NCI-H187 treated with DMSO at 0.1 percent for 48 hours (cell line): ENCODE results near the gene CANT1.
"Not testable (repeated sequence)": the region's sequence is repeated elsewhere in the genome, so short reads cannot be mapped to it uniquely, and the experiment has no call there.

Experiments
- DNase-seq: peaks from one replicate; lab custom pipeline; 2025; lab: John Stamatoyannopoulos, UW

CANT1 gene

DNA sequence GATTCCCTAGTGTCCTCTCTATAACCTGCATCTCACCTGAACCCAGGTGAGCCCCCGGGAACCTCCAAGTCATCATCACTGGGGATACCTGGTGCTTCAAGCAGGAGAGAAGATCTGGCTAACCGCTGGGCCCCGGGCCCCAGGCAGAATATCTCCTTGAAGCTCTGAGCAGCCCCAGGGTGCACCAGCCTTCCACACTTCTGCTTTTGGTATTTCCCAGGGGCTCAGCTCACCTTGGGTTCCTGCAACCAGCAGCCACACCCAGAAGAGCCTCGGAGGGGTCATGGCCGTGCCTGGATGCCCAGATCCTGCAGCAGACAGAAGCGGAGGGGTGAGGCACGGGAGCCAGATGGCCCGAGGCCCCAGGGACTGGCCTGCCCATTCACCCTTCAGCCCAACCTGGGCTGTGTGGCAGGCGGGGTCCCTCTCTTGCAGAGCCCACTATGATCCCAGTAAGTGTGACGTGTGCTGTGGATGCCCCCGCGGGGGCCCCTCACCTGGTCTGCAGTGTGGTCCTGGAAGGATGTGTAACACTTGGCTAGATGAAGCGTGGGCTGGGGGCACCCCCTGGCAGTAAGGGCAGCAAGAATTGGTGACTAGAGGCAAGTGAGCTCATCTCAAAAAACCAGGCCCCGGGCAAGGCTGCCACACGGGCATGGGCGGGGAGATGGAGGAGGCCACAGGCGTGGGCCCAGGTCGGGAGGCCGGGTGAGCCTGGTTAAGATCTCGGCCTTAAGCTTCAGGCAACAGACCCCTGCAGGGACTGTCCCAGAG, 32.5 kb downstream of the CANT1 start:
- DNase-seq = no peak

DNA sequence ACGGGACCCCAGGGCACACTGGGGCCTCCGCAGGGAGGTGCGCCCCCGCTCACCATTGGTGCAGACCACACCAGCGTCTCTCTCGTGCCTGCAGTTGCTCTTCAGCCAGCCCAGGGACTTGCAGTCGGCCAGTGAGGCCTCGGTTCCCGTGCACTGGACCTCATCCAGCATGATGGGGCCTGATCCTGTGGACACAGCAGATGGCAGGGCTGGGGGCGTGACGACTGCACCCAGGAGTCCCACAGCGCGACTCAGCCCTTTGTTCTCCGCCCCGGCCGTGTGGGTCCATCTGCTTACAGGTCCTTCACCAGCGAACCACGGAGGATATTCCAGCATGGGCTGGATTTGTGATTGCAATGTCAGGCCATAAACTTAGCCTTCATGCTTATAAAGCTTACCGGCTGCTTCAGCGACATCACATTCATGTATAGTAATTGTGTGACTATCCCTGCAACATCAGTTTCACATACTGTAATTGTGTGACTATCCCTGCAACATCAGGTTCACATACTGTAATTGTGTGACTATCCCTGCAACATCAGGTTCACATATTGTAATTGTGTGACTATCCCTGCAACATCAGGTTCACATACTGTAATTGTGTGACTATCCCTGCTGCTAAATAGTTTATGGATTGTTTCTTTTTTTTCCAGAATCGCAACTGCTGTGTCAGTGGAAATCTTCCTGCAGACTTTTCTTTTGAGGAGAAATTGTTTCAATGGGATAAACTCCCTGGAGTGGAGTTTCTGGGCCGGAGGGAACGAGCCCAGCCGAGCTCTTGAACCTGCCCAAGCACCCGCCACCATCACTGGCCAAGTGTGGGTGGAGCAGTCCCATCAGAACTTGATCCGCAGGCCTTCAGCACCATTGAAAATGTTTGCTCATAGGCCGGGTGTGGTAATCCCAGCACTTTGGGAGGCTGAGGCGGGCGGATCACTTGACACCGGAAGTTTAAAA, 34.7 kb downstream of the CANT1 start:
- DNase-seq = no peak

DNA sequence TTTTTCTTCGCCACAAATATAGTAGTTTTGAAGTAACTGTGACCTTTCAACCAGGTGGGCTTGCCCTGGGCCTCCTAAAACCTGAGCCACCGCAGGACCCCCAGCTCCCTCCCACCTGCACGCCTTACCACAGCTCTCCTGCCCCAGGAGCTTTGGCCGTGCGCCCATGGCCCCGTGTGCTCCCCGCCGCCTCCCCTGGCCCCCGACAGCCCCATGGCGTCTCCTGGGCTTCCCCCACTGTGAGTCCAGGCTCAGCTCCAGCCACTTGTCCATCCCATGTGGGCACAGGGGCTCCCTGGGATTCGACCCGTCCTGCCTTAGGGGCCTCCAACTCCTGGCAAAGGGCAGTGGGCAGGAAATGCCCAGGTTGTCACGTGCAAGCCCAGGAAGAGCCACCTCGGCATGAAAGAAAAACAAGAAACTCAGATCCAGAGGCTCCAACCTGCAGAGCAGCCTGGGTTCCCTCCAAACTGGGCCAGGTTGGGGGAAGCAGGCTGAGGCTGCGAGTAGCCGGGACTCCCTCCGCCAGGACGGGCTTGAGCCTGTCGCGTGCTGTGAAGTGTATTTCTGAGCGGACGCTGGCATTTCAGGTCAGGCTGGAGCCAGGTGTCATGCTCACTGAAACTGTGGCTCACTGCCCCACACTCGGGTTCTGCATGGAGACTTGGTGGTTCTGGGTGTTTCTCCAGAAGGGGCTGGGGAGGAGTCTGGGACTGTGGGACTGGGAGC, 35.6 kb downstream of the CANT1 start:
- no peak for DNase-seq

DNA sequence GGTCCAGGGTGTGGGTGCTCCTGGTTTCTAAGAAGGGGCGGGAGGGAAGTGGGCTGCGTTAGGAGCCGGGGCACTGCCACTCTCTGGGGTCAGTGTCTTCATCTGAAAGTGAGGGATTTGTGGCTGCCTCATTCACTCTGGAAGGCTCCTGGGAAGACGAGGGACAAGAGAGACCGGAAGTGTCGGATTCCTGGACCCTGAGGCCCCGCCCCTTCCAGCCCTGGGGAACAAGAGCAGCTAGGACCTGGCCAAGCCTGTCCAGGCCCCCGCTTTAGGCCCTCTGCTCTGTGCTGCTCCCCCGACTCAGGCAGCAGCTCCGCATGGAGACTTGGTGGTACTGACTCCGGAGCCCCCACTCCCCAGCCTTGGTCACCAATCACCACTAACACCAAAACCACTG, 36.4 kb downstream of the CANT1 start:
- no peak for DNase-seq

DNA sequence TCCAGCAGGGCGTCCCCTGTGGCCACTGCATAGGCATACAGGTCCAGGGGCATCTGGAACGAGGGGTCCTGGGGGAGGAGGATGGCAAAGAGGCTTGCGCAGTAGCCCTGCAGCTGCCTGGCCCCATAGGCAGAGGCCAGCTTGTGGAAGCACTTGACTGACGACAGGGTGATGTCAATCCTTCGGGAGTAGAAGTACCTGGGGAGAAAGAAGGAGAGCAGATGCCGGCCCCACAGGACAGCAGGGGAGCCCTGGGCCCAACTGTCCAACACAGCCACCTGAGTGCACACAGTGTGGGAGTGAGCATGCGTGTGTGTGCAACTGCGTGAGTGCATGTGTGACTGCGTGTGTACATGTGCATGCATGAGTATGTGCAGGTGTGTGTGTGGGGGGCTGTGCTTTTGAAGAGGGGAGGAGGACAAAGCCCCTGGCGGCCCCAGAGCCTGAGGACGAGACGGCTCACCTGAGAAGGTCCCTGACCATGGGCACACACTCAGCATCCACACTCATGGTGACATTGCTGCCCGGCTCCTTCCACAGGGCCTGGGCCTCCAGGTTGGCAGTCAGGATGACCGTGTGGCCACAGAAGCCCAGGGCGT, 37.0 kb downstream of the CANT1 start:
- no peak for DNase-seq

DNA sequence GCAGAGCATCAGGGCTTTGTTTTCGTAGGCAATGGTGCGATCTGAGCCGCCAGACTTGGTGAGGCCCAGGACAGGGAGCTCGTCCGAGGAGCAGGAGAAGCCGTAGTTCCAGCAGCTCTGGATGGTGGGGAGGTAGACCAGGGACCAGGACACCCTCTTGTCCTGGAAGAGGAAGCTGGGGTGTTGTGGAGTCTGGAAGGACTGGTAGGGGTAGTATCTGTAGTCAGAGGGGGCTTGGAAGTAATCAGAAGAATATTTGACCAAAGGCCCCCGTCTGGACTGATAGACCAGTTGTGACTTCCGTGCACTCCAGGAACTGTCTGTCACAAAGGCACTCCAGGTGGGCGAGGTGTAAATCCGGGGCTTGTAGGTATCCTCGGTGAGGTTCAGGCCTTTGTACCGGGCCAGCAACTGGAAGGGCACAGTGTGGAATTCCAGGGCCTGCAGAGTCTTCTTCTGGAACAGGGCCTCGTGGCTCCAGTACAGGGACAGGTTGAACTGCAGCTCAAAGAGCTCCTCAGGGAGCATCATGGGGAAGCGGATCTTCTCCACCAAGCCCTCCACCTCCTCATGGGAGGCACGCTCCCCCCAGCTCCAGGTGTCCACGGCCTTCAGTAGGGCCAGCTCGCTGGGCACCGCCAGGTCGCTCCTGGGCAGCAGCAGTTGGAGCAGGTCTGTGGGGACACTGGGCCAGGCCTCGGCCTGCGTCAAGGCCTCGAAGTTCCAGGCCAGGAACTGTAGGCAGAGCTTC, 37.6 kb downstream of the CANT1 start:
- no peak for DNase-seq

DNA sequence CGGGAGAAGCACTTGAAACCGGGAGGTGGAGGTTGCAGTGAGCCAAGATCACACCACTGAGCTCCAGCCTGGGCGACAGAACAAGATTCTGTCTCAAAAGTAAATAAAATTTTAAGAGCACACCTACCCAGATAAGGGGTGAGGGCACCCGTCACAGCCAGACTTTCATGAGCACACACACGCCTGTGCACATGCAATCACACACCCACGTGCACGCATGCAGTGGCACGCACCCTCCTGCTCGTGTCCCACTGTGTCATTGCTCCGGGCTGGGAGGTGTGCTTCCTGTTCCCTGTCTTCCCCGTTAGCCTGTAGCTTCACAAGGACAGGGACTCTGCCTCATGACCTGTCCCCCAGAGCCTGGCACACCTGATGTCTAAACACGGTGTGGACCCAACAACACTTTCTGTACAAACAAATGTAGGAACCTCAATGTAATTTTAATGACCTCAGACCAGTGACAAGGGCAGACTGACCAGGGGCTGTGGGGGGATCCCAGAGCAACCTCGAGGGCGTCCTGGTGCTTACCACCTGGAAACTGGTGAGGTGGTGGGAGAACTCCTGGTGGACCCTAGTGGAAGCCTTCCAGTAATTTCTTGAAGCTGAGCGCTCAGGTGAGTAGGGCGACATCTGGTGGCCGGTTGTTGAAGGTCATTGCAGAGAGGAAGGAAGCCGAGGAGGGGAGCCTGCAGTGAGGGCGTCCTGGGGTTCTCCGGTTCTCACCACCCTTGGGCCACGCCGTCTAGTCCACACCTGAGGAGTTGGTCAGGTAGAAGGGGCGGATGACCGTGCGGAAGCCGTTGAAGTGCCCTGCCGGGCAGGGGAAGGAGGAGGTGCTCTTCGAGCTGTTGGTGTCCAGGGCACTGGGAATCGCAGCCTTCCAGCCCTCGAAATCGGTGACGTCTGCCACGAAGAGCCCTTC, 38.5 kb downstream of the CANT1 start:
- no peak for DNase-seq

DNA sequence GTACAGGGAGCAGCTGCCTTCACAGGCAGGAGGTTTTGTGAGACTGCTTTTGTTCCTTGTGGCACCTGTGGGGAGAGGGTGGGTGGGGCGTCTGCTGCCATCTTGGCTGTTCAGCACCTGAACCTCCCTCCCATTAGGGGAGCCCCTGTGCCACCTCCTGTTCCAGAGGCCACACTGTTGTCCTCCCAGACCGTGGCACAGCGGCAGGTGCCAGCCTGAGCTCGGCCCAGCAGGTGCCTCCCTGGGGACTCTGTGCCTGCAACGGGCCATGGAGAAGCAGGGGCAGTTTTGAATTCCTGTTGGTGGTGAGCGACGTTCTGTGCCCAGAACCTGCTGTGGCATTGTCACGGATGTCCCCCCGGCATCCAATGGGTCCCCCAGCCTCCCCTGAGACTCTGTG, 39.7 kb downstream of the CANT1 start:
- no peak for DNase-seq

DNA sequence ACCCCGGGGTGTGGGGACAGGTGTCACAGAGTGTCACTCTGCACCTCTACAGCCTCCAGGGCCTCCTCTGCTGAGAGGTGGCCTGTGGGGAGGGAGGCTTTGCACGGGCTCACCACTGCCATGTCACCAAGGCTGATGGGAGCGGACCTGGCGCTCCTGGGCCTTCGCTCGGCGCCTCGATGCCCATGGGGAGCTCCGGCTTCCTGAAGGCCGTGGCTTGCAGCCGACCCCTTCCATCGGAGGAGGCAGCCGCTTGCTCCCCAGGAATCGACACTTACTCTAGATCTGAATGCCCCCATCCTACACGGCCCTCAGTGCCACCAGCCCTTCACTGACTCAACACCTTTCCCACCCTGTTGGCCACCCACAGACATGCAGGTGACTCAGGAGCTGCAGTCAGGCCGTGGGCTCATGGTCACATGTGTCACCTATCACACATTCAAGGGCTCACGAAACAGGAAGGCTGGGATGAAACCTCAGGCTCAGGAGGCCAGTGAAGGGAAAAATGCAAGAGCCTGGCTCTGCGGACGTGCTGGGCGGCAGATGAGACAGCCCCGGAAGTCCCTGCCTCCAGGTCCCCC, 41.7 kb downstream of the CANT1 start:
- DNase-seq = no peak

DNA sequence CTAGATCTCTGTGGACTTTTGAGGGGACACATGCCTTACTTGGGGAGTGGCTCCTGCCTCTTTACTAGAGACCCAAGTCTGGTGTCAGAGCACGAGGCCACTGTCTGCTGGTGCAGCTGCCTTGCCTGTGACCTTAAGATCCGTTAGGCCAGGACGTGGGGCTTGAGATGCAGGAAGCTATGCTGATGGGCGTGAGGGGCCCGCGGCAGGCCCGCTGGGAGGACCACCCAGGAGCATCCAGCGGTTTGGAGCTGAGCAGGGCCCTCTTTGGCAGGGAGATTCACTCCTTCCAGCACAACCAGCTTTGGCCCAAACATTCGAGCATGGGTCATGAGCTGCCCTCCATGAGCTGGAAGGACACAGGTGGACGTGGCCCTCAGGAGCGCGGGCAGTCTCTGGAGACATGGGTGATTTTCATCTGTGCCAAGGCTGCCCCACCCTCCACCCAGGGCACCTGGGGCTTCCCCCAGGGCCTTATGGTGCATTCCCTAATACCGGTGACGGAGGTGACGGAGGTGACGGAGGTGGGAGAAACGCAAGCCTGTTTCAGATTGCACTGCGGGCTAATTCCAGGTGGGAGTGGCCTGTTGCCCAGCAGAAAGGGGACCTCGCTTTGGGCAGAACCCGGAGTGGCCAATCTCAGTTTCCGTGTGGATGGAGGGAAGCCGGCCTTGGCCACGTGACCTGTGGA, 42.5 kb downstream of the CANT1 start:
- no peak for DNase-seq

DNA sequence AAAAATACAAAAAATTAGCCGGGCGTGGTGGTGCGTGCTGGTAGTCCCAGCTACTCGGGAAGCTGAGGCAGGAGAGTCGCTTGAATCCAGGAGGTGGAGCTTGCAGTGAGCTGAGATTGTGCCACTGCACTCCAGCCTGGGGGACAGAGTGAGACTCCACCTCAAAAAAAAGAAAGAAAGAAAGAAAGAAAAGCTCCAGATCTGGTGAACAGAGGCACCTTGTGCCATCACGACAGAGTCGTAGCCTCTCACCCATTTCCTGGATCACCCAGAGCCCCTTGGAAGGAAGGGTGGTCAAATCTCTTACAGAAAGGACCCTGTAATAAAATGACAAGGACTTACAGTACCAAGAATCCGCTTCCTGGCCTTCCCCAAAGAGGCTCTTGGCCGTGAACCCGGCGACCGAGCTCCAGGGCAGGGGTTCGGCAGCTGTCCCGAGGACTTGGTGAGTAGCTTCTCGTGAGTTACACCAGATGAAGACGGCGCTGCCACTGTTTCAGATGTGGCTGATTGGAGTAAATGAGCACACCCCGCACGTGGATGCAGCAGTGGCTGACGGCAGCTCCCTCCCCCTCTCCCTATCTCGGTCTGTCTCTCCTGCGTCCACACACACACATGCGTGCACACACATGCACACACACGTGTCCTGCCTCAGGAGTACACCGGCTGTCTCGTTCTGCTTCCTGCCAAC, 43.3 kb downstream of the CANT1 start:
- DNase-seq = no peak

DNA sequence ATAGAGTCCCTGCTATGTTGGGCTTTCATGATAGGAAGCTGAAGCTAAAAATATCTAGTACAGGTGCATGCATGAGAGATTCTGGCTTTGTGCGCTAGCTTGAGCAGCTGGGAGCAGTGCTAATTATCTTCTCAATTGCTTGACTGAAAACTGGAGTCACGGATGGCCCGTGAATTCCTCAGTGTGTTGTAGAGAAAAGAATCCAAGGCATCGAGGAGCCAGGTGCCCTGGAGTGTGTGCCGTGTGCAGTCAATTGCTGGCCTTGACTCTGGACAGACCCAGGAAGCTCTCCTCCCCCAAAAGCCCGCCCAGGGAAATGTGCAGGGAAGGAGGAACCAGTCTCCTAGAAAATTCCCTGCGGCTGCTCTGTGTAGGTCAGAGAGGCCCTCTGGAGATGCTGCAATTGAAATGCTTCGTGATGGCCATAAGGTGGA, 44.1 kb downstream of the CANT1 start:
- peak; percentile 56 for DNase-seq

DNA sequence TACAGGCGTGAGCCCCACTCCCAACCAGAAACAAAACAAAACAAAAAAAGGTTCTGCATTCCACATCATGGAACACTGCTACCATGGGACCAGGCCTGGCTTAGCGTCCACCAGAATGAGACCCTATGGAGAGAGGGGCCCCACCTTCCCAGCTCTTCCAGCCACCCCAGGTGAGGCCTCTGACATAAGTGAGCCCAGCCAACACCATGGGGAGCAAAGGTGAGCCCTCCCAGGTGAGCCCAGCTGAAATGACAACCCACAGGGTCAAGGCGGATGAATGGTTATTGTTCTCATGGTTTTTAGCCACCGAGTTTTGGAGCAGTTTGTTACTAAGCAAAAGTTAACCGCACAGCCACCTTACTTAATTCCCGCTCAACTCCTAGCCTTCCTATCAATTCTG, 46.2 kb downstream of the CANT1 start:
- no peak for DNase-seq

DNA sequence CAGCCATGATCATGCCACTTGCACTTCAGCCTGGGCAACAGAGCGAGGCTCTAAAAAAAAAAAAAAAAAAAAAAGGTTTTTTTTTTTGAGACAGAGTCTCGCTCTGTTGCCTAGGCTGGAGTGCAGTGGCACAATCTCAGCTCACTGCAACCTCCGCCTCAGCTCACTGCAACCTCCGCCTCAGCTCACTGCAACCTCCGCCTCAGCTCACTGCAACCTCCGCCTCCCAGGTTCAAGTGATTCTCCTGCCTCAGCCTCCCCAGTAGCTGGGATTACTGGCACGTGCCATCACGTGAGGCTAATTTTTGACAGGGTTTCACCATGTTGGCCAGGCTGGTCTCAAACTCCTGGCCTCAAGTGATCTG, 46.6 kb downstream of the CANT1 start:
- not testable (repeated sequence) for DNase-seq

DNA sequence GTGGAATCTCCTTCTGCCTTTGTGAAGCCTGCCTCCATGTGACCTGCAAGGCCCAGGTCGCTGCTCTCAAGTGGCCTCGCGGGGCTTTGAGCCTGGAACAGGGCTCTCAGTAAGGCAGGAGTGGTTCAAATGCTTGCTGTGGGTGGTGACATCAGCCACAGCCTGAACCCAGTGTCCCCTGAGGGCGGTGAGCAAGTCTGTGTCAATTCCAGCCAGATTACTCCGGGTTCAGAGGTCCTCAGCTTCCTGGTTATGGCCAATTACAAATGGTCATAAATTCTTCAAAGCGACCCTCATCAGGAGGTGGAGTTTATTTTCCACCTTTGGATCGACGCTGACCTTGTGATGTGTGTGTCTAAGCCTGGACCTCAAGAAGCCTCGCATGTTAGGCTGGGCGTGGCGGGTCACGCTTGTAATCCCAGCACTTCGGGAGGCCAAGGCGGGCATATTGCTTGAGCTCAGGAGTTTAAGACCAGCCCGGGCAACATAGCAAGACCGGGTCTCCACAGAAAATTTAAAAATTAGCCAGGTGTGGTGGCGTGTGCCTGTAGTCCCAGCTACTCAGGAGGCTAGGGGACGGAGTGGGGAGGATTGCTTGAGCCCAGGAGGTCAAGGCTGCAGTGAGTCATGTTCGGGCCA, 47.1 kb downstream of the CANT1 start:
- DNase-seq = no peak

DNA sequence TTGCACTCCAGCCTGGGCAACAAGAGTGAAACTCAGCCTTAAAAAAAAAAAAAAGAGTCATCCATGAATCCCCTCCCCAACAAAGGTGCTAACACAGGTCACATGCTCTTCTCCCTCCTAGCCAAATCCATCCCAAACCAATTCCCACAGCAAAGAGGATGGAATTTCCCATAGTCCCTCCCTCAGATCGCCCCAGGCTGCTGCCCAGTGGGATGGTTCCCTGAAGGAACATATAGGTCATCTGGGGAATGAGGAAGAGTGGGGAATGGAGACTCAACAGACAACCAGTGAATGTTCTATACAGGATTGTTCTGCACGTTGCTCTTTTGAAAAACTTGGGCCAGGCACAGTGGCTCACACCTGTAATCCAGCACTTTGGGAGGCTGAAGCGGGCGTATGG, 48.0 kb downstream of the CANT1 start:
- no peak for DNase-seq

DNA sequence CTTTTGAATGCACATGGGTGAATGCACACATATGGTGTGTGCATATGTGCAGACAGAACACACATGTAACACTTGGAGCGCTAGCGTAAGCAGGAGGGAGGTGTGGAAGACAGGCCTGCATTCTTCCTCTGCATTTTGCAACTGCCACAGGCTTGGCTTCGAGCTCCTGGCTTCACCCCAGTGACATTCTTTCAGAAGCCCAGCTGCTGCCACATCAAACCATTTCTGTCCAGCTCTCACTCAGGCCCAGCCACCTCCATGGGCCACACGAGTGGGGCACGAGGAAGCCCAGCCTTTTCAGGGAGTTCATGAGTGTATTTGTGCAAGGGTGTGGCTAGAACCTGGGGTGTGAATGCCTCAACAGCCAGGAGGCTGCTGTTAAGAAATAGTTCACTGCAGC, 48.6 kb downstream of the CANT1 start:
- DNase-seq = no peak

DNA sequence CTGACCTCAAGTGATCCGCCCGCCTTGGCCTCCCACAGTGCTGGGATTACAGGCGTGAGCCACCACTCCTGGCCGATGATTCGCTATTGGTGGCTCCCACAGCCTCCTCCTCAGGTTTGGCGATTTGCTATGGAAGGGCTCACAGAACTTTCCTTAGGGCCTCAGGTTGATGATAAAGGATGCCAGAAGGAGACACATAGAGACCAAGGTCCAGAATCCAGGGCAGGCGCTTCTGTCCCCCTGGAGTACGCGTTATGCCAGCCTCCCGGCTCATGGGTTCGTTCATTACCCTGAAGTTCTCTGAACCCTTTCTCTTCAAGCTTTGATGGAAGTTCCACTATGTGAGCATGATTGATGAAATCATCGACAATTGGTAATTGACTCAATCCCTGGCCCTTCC, 49.8 kb downstream of the CANT1 start:
- no peak for DNase-seq
